Occipital lobe (tissue), 2 donors: Measurements from ENCODE around the gene POC1B. TPM values are rescaled to one million over a fixed set of nuclear protein-coding genes. Genes with fewer than 3 reads are reported as not detected.

Experiments used
- DNase-seq: peaks from one replicate; lab custom pipeline; 2025; lab: John Stamatoyannopoulos, UW
- total RNA-seq: library from RNA; depleted of rRNA; stranded (reverse); fragments of >200 nt; gene quantifications from one replicate; pipeline ENCODE4 v1.2.3, GENCODE V29; 2014

The POC1B gene
- total RNA-seq, 1 donor from 2014 or later: 15.6 TPM

DNA sequence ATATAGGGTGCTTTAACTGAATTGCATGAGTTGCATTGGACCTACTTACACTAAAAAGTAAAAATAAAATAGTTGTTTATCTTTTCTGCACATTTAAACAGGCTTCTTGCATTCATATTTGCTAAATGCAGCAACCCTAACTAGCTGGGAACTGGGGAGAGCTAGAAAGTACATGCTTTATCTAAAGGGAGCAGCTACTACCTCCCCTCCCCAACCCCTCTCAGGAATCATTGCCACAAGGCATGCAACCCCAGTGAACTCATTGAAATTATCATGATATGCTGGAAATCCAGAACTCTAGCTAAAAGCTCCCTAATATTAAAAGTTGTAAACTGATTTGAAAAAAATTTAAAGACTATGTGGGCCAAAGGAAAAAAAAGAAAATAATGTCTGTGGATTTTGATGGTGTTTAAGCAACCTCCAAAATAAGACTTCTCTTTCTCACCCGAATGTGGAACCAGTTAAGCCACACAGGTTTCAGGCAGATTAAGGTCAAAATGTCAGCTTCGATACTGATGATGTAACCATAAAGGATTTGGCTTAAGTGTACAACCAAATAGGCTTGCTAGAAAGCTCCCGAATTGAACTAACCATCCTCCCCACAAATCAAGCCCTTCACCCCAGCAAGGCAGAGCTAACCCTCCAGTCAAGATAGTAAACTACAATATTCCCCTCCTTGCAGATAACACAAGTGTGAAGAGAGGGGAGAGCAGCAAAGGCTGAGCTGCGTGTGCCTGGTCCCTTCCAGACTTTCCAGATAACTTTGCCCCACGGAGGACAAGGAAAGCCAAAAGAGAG lies 13.8 kb upstream of the POC1B start:
- DNase-seq: no peak

DNA sequence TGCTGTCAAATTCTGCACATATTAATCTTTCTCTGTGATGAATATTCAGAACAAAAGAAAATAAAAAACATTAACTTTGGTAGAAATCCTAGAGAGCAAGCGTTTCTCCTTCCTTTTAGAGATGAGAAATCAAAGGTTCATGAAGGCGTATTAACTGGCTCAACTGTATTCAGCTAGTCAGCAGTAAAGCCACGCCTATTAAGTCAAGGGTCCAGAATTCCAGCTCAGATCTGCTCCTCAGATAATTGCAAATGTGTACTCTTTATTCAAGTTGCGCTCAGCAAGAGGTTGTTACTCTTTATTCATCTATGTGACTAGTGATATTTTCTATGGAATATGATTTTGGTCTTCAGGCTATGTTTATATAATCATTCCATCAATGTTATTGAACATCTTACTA lies 13.1 kb upstream of the POC1B start:
- no peak for DNase-seq

DNA sequence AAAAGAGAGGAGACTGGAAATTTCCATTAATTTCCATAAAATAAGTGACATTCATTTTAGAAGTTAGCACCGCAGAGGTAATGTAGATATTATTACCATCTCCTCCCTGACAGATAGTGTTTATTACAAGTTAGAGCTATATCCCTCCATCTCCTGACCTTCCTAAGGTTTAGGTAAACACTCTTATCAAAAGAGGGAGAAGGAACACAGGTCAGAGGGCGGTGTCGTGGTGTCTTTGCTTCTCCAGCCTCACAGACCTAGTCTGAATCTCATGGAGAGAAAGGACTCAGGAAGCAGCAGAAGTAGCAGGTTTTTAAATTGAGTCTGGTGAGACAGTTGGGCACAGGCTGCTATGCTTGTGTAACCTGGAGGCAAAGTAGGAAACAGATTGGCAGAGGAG lies 11.5 kb upstream of the POC1B start:
- no peak for DNase-seq

DNA sequence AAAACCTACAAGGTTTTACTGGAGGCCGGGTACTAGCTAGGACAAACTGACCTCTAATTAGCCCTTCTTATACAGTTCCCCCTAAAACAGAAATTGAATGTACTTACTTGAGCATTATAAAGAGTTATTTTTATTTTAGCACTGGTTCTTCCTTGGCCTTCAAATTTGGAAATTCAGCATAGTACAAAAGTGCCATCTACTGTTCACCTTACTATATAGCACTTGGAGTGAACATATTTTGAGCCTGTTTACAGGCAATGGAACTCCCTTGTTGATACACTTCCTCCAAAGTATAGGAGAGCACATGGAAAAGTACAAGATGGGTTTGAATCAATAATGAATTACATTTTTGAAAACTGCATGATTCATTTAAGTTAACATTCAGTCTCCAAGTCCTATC lies 3.9 kb upstream of the POC1B start:
- no peak for DNase-seq

DNA sequence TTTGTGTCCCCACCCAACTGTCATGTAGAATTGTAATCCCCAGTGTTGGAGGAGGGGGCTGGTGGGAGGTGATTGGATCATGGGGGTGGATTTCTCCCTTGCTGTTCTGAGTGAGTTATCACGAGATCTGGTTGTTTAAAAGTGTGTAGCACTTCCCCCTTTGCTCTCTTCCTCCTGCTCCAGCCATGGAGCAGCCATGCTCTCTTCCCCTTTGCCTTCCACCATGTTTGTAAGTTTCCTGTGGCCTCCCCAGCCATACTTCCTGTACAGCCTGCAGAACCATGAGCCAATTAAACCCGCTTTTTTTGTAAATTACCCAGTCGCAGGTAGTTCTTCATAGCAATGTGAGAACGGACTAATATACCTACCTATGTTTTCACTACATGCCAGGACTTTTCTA lies 2.6 kb upstream of the POC1B start:
- no peak for DNase-seq

DNA sequence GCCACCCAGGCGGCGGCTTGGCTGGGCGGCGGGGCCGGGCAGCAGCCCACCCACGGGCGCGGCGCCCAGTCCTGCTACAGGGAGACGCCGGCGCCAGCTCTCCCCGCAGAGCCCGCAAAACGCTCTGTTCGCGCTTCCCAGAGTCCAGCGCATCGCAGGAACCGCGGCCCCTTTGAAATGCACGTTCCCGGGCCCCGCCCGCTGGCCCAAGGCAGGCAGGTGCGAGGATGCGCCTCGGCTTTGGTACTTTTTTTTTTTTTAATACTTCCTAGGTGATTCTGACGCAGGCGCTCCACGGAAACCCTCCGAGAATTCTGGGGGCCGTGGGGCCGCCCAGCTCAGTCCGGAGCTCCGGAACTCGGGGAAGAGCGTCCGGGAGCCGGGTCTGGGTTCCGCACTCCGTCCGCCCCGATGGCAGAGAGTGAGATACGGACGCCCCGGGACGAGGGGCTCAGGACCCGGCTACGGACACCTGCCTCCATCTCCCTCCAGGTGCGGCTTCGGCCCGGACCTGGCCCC lies 483 bp downstream of the POC1B start:
- no peak for DNase-seq

DNA sequence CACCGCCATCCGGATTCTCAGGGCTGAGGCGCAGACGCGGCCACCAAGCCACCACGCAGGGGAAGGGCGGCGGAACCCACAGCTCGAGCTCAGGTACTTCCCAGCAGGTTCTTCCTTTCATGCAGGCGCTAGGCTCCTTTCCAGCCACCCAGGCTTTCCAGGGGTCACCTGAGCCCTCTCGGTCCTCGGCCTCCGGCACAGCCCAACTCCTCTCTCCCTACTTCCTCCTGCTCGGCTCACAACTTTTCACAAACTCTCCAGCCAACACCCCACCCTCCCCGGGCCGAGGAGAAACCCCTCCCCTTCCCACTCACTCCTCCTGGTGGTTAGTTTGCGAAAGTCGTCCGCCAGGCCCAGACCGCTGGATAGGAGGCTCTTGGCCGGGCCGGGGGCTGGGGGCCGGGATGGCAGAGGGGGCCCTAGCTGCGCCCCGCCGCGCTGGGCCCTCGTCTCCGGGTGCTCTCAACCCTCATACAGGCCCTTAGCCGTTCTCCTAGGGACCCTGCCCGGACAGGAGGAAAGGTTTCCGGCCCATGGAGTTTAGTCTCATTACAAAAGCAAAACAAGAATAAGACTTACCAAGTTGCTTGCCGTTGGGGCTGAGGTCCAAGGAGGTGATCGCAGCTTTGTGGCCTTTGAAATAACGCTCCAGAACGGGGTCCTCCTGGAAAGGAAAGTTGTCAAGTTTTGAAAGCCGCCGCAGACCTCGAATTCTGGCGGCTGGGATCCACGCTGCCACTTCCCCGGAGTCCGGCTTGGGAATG lies 1.1 kb downstream of the POC1B start, which contains the start of gene GALNT4:
GALNT4 (minus strand) TSS at position 256 of the 764 bp plus-strand sequence; CDS start at position 9, 247 bp downstream.
- DNase-seq: peak; percentile 38

DNA sequence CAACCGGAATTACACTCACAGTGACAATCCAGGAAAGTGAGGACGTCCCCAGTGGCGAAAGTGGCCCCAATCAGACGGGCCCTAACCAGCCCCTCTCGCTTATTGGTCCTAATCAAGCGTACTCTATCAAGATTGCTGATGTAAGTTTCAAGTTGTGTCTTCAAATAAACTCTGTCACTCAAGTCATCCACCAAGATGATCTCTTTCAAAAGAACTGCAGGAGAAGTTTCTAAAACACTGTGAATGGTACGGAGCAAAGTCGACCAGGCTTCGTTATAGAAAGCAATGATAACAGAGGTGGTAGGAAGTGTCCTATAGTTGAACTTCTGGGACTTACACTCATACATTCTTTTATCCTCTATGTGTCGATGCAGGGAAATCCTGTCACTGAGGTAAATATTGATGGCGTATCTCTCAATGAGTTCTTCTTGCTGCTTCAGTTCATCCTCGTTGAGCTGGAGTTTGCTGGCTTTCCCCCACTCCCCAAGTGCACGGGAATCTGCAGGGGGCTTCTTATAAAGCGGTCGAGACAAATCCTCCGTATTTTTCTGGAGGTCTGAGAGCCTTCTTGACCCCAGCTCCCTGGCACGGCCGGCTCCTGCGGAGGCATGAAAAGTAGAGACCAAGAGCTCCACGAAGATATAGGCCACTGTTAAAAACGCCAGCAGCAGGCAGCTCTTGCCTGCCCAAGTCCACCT lies 1.9 kb downstream of the POC1B start:
- DNase-seq: no peak

DNA sequence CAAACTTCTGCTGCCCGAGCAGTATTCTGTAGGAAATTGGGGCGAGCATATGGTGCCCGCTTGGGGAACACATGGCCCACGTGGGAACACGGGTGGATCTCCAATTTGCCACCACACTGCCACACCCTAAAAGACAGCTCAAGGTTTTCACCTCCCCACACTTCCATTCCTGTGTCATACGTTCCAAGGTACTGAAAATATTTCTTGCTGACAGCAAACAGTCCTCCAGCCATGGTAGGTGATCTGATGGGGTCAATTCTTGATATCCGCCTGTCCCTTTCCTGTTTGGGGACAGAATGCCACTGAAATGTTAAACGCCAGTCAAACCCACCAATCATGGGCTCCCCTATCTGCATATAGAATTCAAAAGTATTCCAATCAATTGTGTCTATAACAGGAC lies 2.5 kb downstream of the POC1B start:
- no peak for DNase-seq

DNA sequence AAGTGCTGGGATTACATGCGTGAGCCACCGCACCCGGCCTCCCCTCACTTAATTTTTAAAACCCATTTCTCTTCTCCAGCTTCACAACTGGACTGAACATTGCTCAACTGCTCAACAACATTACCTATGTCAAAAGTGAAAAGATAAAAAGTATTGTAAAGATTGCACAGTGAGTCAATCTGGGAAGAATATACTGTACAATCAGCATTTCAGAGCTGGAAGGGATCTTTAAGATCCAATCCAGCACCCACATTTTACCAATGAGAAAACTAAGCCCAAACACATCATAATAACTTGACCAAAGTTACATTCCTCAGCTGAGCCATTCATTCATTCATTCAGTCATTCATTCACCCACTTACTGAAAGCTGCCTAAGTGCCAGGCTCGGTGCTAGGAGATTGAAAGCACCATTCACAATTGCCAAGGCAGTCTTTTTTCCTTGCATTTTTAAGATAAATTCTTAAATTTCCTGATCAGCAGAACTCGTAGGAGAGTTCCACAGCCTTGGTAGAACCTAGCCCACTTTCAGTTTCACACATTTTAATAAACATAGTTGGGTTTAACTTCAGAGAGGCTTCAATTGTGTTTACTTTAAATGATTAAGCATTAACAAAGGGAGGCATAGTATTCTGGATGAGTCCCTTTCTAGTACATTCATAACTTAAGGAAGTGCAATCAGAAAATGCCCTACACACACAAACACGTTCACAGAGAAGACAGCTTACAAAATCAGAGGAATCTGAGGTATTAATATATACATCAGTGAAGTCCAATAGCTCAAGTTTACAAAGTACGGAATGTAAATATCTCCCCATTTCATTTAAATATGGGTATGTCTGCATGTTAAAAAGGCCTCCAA lies 4.3 kb downstream of the POC1B start:
- DNase-seq: no peak

DNA sequence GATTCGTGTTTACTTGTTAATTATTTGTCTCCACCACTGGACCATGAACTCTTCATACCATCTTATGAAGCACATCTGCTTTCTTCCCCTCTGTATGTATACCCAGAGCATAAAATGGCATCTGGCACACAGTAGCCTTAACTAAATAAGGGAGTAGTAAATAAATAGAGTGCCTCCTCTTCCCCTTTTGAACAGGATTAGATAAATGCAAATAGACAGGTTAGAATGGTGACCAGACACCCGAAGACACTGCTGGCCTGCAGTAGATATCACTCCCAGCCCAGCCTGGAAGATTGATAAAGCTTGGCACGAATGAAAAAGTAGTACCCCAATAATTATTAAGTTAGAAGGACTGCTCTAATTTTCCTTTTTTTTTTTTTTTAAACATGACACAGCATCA lies 8.1 kb downstream of the POC1B start:
- no peak for DNase-seq

DNA sequence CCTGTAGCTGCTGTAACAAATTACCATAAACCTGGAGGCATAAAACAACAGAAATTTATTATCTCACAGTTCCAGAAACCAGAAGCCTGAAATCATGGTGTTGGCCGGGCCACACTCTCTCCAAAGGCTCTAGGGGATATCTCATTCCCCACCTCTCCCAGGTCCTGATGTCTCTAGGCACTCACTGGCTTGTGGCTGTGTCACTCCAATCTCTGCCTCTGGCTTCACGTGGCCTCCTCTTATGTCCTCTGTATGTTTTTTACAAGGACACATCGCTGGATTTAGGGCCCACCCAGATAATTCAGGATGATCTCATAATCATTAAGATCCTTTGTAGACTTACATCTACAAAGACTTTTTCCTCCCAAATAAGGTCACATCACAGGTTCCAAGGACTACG lies 9.2 kb downstream of the POC1B start:
- no peak for DNase-seq

DNA sequence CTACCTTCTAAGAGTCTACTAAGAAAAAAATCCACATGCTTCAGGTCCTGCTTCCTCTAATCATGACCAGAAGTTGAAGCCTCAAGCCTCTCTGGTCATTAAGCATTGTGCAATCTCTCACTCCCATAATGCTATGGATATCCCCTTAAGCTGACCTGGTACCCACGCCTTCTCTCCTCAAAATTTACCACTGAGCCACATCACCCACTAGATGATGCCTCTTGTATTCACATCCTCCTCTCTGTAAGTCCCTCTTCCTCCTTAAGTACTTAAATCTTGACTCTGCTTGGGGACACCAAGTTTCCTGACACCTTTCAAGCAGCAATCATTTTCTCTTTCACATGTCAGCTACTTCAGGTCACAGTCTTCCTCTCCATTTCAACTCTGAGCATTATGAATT lies 11.1 kb downstream of the POC1B start:
- no peak for DNase-seq

DNA sequence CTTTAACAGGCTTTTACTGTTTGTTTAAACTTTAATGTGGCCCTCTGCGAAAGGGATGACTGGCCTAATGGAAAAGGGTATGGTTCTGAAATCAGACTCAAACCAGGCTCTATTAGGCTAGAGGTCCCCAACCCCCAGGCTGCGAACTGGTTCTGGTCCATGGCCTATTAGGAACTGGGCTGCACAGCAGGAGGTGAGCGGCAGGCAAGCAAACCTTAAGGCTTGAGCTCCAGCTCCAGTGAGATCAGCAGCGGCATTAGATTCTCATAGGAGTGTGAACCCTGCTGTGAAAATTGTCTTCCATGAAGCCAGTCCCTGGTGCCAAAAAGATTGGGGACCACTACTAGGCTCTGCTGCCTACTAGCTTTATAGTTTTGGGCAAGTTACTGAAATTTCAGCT lies 12.3 kb downstream of the POC1B start:
- DNase-seq: no peak

DNA sequence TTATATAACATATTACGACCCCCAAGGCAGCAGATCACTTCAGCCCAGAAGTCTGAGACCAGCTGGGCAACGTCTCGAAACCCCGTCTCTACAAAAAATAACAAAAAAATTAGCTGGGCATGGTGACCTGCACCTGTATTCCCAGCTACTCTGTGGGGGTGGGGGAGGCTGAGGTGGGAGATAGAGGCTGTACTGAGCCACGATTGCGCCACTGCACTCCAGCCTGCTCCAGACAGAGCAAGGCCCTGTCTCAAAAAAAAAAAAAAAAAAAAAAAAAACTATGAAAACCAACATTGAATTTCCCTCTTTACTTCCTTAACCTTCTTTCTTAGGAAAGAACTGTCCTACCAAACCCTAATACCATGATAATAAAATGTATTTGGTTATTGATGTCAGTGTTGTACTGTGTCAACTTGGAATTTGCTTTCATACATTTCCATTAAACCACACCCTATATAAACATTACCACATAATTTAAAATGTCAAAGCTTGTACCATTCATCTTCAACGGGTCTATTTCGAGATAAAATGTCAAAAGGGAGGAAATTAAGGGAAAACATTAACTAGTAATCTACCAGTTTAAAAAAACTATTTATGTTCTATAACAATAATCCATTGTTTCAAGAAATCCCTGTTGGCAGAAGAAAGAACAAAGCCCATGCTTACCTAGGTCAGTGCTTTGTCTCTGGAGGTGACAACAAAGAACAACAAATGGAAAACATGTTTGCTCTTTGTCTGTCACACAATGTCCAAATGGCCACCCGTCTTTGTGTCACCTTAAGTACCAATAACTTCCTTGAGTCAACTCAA lies 18.6 kb downstream of the POC1B start:
- DNase-seq: no peak

DNA sequence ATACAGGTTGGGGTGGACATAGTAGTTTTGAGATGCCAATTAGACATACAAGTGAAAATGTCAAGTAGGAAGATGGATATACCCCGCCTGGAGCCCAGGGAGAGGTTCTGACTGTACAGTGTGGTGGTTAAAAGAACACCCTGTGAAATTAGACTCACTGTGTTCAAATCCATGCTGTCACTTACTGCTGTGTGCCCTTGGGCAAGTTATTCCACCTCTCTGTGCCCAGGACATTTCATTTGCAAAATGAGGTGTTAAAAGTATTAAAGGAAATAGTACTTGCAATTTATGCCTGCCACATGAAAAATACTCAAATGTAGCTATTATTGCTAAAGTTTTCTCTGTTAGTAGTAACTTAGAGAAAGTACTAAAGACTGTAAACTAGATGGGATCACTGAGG lies 19.8 kb downstream of the POC1B start:
- DNase-seq: no peak

DNA sequence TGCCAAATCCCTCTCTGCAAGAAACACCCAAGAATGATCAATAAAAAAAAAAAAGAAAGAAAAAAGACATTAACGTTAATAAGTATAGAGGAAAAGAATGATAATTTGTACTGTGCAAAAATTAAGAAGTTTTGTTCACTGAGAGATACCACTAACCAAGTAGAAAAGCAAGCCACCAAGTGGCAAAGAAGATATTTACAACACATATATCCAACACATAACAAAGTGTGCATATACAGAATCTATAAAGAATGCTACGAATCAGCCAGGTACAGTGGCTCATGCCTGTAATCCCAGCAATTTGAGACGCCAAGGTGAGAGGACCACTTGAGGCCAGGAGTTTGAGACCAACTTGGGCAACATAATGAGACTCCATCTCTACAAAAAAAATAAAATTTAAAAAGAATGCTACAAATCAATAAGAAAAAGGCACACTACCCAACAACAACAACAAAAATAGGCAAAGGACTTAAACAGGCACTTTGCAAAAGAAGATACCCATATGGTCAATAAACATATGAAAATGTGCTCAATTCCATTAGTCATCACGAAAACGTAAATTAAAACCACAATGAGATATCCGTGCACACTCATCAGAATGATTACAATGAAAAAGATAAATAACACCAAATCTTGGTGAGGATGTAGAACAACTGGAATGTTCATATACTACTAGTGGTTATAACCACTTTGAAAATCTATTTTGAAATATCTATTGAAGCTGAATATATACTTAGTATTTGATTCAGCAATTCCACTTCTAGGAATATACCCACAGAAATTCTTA lies 21.1 kb downstream of the POC1B start:
- no peak for DNase-seq

DNA sequence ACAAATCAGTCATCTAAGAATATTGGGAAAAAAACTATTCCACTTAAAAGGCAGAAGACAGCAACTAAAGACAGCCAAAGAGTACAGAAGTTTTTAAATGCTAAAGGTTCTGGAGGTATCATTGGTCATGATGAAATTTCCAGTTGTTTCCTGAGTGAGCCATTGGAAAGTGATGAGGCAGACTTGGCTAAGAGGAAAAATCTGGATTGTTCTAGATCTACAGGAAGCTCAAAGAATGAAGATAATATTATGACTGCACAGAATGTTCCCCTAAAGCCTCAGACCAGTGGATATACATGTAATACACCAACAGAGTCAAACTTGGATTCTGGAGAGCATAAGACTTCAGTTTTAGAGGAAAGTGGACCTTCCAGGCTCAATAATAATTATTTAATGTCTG lies 24.1 kb downstream of the POC1B start:
- DNase-seq: no peak

DNA sequence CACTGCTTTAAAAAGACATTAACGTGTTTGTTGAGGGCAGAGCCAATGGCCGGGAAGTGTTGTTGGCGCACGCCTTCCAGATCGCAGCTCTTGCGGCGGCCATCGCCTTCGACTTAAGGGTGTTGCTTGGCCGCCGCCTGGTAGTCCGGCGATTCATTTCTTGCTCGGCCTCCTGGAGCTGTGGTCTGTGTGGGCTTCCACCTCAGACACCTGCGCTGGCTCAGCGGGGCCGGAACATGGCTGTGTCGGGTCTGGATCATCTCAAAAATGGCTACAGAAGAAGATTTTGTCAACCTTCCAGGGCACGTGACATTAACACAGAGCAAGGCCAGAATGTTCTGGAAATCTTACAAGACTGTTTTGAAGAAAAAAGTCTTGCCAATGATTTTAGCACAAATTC lies 26.0 kb downstream of the POC1B start:
- no peak for DNase-seq
